MCF 10A (cell line): Measurements from ENCODE around the gene HUS1. TPM values are rescaled to one million over a fixed set of nuclear protein-coding genes. Genes with fewer than 3 reads are reported as not detected.
A peak's percentile ranks its signal among the peaks of the same experiment; 100 is the strongest.

ENCODE experiments used
- BruUV-seq: library from RNA; stranded (reverse); fragments of 400-500 nt; replicated peaks from 2 replicates; lab custom pipeline; 2021; lab: Mats Ljungman, UMichigan
- CTCF ChIA-PET: fragments of 300-600 bp; sonication (Branson Sonifier 250); formaldehyde crosslinking; extraction: SDS; loops from one replicate; lab custom pipeline; 2021; ENCODE audit warnings: antibody characterized with exemption, inconsistent platforms; lab: Yijun Ruan, JAX
- POLR2A ChIA-PET: fragments of 300-600, 350-650 bp; sonication (Branson Sonifier 250); formaldehyde crosslinking; extraction: SDS; loops from one replicate; lab custom pipeline; 2020; ENCODE audit warnings: antibody characterized with exemption, inconsistent platforms; lab: Yijun Ruan, JAX
- DNase-seq: peaks from one replicate; pipeline ENCODE4 v3.0.0-alpha.2; 2018; ENCODE audit not compliant: unreplicated experiment
- H3K27ac Mint-ChIP-seq: one replicate; pipeline ENCODE4 v1.8.0; 2022; ENCODE audit warnings: mild to moderate bottlenecking, low read depth, mixed read lengths; ENCODE audit not compliant: unreplicated experiment
- H3K27me3 Mint-ChIP-seq: one replicate; pipeline ENCODE4 v1.8.0; 2022; ENCODE audit warnings: mixed read lengths; ENCODE audit not compliant: insufficient read depth, unreplicated experiment
- H3K36me3 Mint-ChIP-seq: one replicate; pipeline ENCODE4 v1.8.0; 2022; ENCODE audit warnings: mild to moderate bottlenecking, moderate library complexity, mixed read lengths; ENCODE audit not compliant: insufficient read depth, unreplicated experiment
- H3K4me1 Mint-ChIP-seq: one replicate; pipeline ENCODE4 v1.8.0; 2022; ENCODE audit warnings: mixed read lengths; ENCODE audit not compliant: insufficient read depth, unreplicated experiment
- H3K4me3 Mint-ChIP-seq: one replicate; pipeline ENCODE4 v1.8.0; 2022; ENCODE audit warnings: mild to moderate bottlenecking, moderate library complexity, mixed read lengths; ENCODE audit not compliant: unreplicated experiment
- H3K9me3 Mint-ChIP-seq: one replicate; pipeline ENCODE4 v1.8.0; 2022; ENCODE audit warnings: mixed read lengths; ENCODE audit not compliant: unreplicated experiment
- CTCF ChIP-seq: fragments of 200-600 bp; IDR thresholded peaks from one replicate; pipeline ENCODE4 v1.8.0; 2022; ENCODE audit warnings: antibody characterized with exemption, mild to moderate bottlenecking; ENCODE audit not compliant: unreplicated experiment
- intact Hi-C: fragments of 100-400 bp; cut with micrococcal nuclease; formaldehyde crosslinking; loops from 2 replicates; pipeline ENCODE4 v1.14.1; 2022
- total RNA-seq: library from RNA; stranded (reverse); gene quantifications from 2 replicates; pipeline ENCODE4 v1.2.3, GENCODE V29; 2022

The HUS1 gene
- total RNA-seq, 1 experiment from 2014 or later: 42.8 TPM

GRCh38 chr7:47999413-47999812 is 20.0 kb upstream of the HUS1 start:
- Mint-ChIP-seq H3K4me3 (no peak overlapping the region), H3K9me3 (peaks cover 5% of the 10 kb centered on the region), H3K27ac (no peak overlapping the region), H3K4me1 (peaks cover 10% of the 10 kb centered on the region), H3K36me3 (no peaks in the 10 kb centered on the region), H3K27me3 (no peaks in the 10 kb centered on the region)
- intact Hi-C loops: no loop called here
- DNase-seq: no peak
- TF ChIP-seq CTCF: no peak
- BruUV-seq: no TSS peak
- ChIA-PET CTCF (interaction anchor here (0.8 to 1.8 kb wide), 5 partner anchors 11 to 263 kb away, joined by 3 to 12 read pairs (median 7); no protein-coding TSS in a partner anchor), POLR2A (interaction anchor here (1.4 kb wide), 1 partner anchor 85 kb away, joined by 4 read pairs; no protein-coding TSS in a partner anchor)

- H3K27ac Mint-ChIP-seq: no peak overlapping the region
- POLR2A ChIA-PET: no interaction called here
- no peak for TF ChIP-seq CTCF
- intact Hi-C loops: no loop called here
- peaks cover 6% of the 10 kb centered on the region for H3K9me3 Mint-ChIP-seq
- H3K36me3 Mint-ChIP-seq: no peaks in the 10 kb centered on the region
- no peak overlapping the region for H3K4me3 Mint-ChIP-seq
- H3K4me1 Mint-ChIP-seq: no peaks in the 10 kb centered on the region
- H3K27me3 Mint-ChIP-seq: no peaks in the 10 kb centered on the region
- no TSS peak for BruUV-seq
- CTCF ChIA-PET: interaction anchor here (0.9 to 1.3 kb wide), 2 partner anchors 11 to 117 kb away, joined by 4 read pairs; no protein-coding TSS in a partner anchor
- DNase-seq: no peak
Measured at GRCh38 chr7:47992446-47992845, 13.0 kb upstream of the HUS1 start.

GRCh38 chr7:47991741-47992311 is 12.4 kb upstream of the HUS1 start:
- Mint-ChIP-seq H3K36me3 (no peaks in the 10 kb centered on the region), H3K9me3 (peaks cover 6% of the 10 kb centered on the region), H3K27ac (no peak overlapping the region), H3K4me1 (no peaks in the 10 kb centered on the region), H3K4me3 (no peak overlapping the region), H3K27me3 (no peaks in the 10 kb centered on the region)
- no TSS peak for BruUV-seq
- TF ChIP-seq CTCF: peak; percentile 48
- intact Hi-C loops: loop anchor here (1.0 kb wide), 3 partner anchors 97 to 162 kb away; partner anchors contain the start of gene UPP1
- peak; percentile 66 for DNase-seq
- ChIA-PET POLR2A (no interaction called here), CTCF (interaction anchor here (1.3 to 1.7 kb wide), 2 partner anchors 111 to 118 kb away, joined by 4 to 12 read pairs; no protein-coding TSS in a partner anchor)

DNA sequence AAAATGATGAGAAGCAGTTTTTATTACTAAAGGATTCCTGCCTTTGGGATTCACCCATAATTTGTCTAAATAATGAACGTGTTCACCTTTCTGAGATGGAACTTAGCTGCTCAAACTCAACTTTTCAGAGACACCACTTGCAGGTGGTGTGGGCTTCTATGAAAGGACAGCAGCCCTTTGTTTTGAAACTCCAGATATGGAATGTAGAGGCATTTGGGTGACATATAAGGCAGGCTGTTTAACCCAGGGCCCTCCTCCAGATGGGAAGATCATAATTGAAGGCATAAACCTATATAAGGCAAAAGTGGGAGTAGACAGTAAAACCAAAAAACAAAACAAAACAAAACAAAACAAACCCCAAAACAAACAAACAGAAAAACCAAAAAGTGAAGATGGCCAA is 11.9 kb upstream of the HUS1 start:
- Mint-ChIP-seq H3K4me3 (no peak overlapping the region), H3K27ac (no peak overlapping the region), H3K4me1 (no peaks in the 10 kb centered on the region), H3K36me3 (no peaks in the 10 kb centered on the region), H3K27me3 (no peaks in the 10 kb centered on the region), H3K9me3 (peaks cover 6% of the 10 kb centered on the region)
- no TSS peak for BruUV-seq
- intact Hi-C loops: loop anchor here (1.0 kb wide), 3 partner anchors 98 to 163 kb away; partner anchors contain the start of gene UPP1
- ChIA-PET POLR2A (no interaction called here), CTCF (interaction anchor here (0.6 to 1.7 kb wide), 6 partner anchors 9 to 193 kb away, joined by 3 to 12 read pairs (median 3); no protein-coding TSS in a partner anchor)
- no peak for DNase-seq
- TF ChIP-seq CTCF: no peak
